ENCODE results near the gene CNTRL. TPM values are rescaled to one million over a fixed set of nuclear protein-coding genes. Genes with fewer than 3 reads are reported as not detected.
A peak's percentile ranks its signal among the peaks of the same experiment; 100 is the strongest.

Gene CNTRL
- polyA plus RNA-seq, 1 of the 3 experiments (the other 2 are of a cell fraction), result 3.6 TPM

- H4K20me1 ChIP-seq (ENCODE audit: insufficient read depth), result no peaks in the 10 kb centered on the region
- peak overlapping the region; percentile 50 for H3K4me2 ChIP-seq
- H3K79me2 ChIP-seq (ENCODE audit: insufficient read depth), result no peaks in the 10 kb centered on the region
- H3K9me2 ChIP-seq, result no peaks in the 10 kb centered on the region
- no peak overlapping the region for H3K27ac ChIP-seq (ENCODE audit: low read depth in 2 of 2, low read length in 1 of 2)
- H2AFZ ChIP-seq (ENCODE audit: low read depth), result no peak overlapping the region
- H3K9ac ChIP-seq, result no peak overlapping the region
- no peak overlapping the region for H3K4me3 ChIP-seq (ENCODE audit: low read depth in 2 of 2, low read length in 1 of 2)
- TF ChIP-seq TCF12 (IDR thresholded peaks at IDR 0.05) (0 out of 2 replicates have a peak, but pooled peaks have one; percentile 14), GABPA (IDR thresholded peaks at IDR 0.05; ENCODE audit: low read depth) (no peak), JUND (IDR thresholded peaks at IDR 0.05) (peak; percentile 65), FOSL2 (IDR thresholded peaks at IDR 0.05; ENCODE audit: borderline replicate concordance, low read depth) (peak; percentile 80), ELF1 (IDR thresholded peaks at IDR 0.05) (no peak), USF2 (IDR thresholded peaks at IDR 0.05; ENCODE audit: borderline replicate concordance, low read depth, low read length) (no peak), IRF3 (IDR thresholded peaks at IDR 0.05; ENCODE audit: low read depth, low read length) (no peak), TAF1 (IDR thresholded peaks at IDR 0.05; ENCODE audit: borderline replicate concordance, low read depth, low read length) (no peak)
- H3K36me3 ChIP-seq (replicated peaks in 1 of 2; ENCODE audit: control insufficient read depth in 1 of 2, insufficient read depth in 2 of 2, low read length in 1 of 2), result no peaks in the 10 kb centered on the region
- ChIA-PET POLR2A (no interaction called here), CTCF (interaction anchor here (2.0 to 4.7 kb wide), 2 partner anchors 13 to 94 kb away, joined by 6 to 47 read pairs; no protein-coding TSS in a partner anchor)
- 60% methylated on average over 2 of the region's 2 CpGs for whole genome bisulfite sequencing (ENCODE audit: low lambda C conversion rate)
- no peaks in the 10 kb centered on the region for H3K4me1 ChIP-seq (ENCODE audit: control insufficient read depth in 1 of 2, insufficient read depth in 2 of 2, low read depth in 1 of 2, low read length in 1 of 2)
- H3K9me3 ChIP-seq, result no peaks in the 10 kb centered on the region
- no peaks in the 10 kb centered on the region for H3K27me3 ChIP-seq (ENCODE audit: insufficient read depth)
- DNase-seq, result no peak
- no peaks in the 10 kb centered on the region for H3F3A ChIP-seq (replicated peaks; ENCODE audit: insufficient read depth)
Observed at GRCh38 chr9:121226175-121226574, 151.4 kb downstream of the CNTRL start.

Small RNA genes lying within 50 kb of the gene (small RNA-seq; reads per million reads assigned to genes)
- gene RN7SL181P, result 0 reads per million in 7 experiments

Other genes starting within 250 kb of the CNTRL start
- gene PSMD5, start 232.0 kb upstream of the CNTRL start, polyA plus RNA-seq (2012; rRNA removed), result 13.7 and 18.2 TPM in 2 replicates
- 24.5 and 33.4 TPM in 2 replicates for gene PHF19, start 197.8 kb upstream of the CNTRL start, polyA plus RNA-seq (2012; rRNA removed)
- gene TRAF1, start 148.2 kb upstream of the CNTRL start, polyA plus RNA-seq (2012; rRNA removed), result 1.2 and 1.5 TPM in 2 replicates
- gene C5, start 24.7 kb upstream of the CNTRL start, polyA plus RNA-seq (2012; rRNA removed), result 1.8 and 2.7 TPM in 2 replicates
- gene RAB14, start 126.9 kb downstream of the CNTRL start, polyA plus RNA-seq (2012; rRNA removed), result 12.9 and 17.4 TPM in 2 replicates
- 168 and 172 TPM in 2 replicates for gene GSN, start 193.2 kb downstream of the CNTRL start, polyA plus RNA-seq (2012; rRNA removed)